Activated B cell treated with CpG ODN at 0.5 μM for 24 hours (primary cell): ENCODE data around the gene PYGB. TPM values are rescaled to one million over a fixed set of nuclear protein-coding genes. Genes with fewer than 3 reads are reported as not detected.

Experiments used
- ATAC-seq: fragments of 200-7000 bp; cut with Tn5 transposase; one replicate; pipeline ENCODE4 v1.10.0; 2021; ENCODE audit warnings: low read depth, mild to moderate bottlenecking, moderate library complexity
- CTCF ChIA-PET: fragments of 350-600 bp; sonication (Branson Sonifier 250); formaldehyde crosslinking; loops from one replicate; lab custom pipeline; 2021; ENCODE audit warnings: antibody characterized with exemption; lab: Charles Lee
- POLR2A ChIA-PET: fragments of 350-600 bp; sonication (Branson Sonifier 250); formaldehyde crosslinking; loops from one replicate; lab custom pipeline; 2021; ENCODE audit warnings: antibody characterized with exemption; lab: Charles Lee
- DNase-seq: peaks from one replicate; pipeline ENCODE4 v3.0.0; 2022
- H3K27ac Mint-ChIP-seq: one replicate; pipeline ENCODE4 v1.8.0; 2020; ENCODE audit warnings: mixed read lengths
- H3K27me3 Mint-ChIP-seq: one replicate; pipeline ENCODE4 v1.8.0; 2021; ENCODE audit warnings: mixed read lengths
- H3K36me3 Mint-ChIP-seq: one replicate; pipeline ENCODE4 v1.8.0; 2021; ENCODE audit warnings: low read depth, mixed read lengths
- H3K4me1 Mint-ChIP-seq: one replicate; pipeline ENCODE4 v1.8.0; 2021; ENCODE audit warnings: mixed read lengths
- H3K4me3 Mint-ChIP-seq: one replicate; pipeline ENCODE4 v1.8.0; 2020; ENCODE audit warnings: mild to moderate bottlenecking, mixed read lengths
- H3K9me3 Mint-ChIP-seq: one replicate; pipeline ENCODE4 v1.8.0; 2020; ENCODE audit warnings: mixed read lengths
- CTCF ChIP-seq: fragments of 200-600 bp; IDR thresholded peaks from one replicate; pipeline ENCODE4 v1.8.0; 2022; ENCODE audit warnings: antibody characterized with exemption, mild to moderate bottlenecking
- intact Hi-C: fragments of 100-400 bp; cut with micrococcal nuclease; formaldehyde crosslinking; loops from one replicate; pipeline ENCODE4 v1.15.1; 2024
- total RNA-seq: library from RNA; stranded (reverse); gene quantifications from 2 replicates; pipeline ENCODE4 v1.2.3, GENCODE V29; 2022

The PYGB gene
- total RNA-seq, 1 donor from 2014 or later: 23.5 TPM

GRCh38 chr20:25272223-25273000, 24.5 kb downstream of the PYGB start:
- H3K9me3 Mint-ChIP-seq: no peaks in the 10 kb centered on the region
- POLR2A ChIA-PET: no interaction called here

GRCh38 chr20:25273046-25273445, 25.2 kb downstream of the PYGB start:
- ATAC-seq (no peak), DNase-seq (peak; percentile 8)
- no peak overlapping the region for H3K4me3 Mint-ChIP-seq
- no peak overlapping the region for H3K27ac Mint-ChIP-seq
- POLR2A ChIA-PET: no interaction called here
- intact Hi-C loops: no loop called here
- no peaks in the 10 kb centered on the region for H3K4me1 Mint-ChIP-seq
- H3K36me3 Mint-ChIP-seq: peaks cover 77% of the 10 kb centered on the region
- TF ChIP-seq CTCF: no peak
- H3K9me3 Mint-ChIP-seq: no peaks in the 10 kb centered on the region
- no peaks in the 10 kb centered on the region for H3K27me3 Mint-ChIP-seq
- CTCF ChIA-PET: no interaction called here

More at GRCh38 chr20:25272223-25273000, 24.5 kb downstream of the PYGB start:
- no peak overlapping the region for H3K27ac Mint-ChIP-seq
- H3K4me1 Mint-ChIP-seq: no peaks in the 10 kb centered on the region
- CTCF ChIA-PET: no interaction called here
- intact Hi-C loops: no loop called here
- H3K4me3 Mint-ChIP-seq: no peak overlapping the region
- no peaks in the 10 kb centered on the region for H3K27me3 Mint-ChIP-seq
- TF ChIP-seq CTCF: no peak
- peaks cover 73% of the 10 kb centered on the region for H3K36me3 Mint-ChIP-seq
- DNase-seq (peak; percentile 4), ATAC-seq (no peak)

- no peak overlapping the region for H3K27ac Mint-ChIP-seq
- TF ChIP-seq CTCF: no peak
- ChIA-PET CTCF (no interaction called here), POLR2A (no interaction called here)
- ATAC-seq (no peak), DNase-seq (peak; percentile 4)
- intact Hi-C loops: no loop called here
- no peaks in the 10 kb centered on the region for H3K4me1 Mint-ChIP-seq
- no peaks in the 10 kb centered on the region for H3K27me3 Mint-ChIP-seq
- no peaks in the 10 kb centered on the region for H3K9me3 Mint-ChIP-seq
- peaks cover 76% of the 10 kb centered on the region for H3K36me3 Mint-ChIP-seq
- no peak overlapping the region for H3K4me3 Mint-ChIP-seq
Observed at GRCh38 chr20:25273541-25274358, 25.9 kb downstream of the PYGB start.

GRCh38 chr20:25274481-25274880, 26.6 kb downstream of the PYGB start:
- H3K4me3 Mint-ChIP-seq: no peak overlapping the region

More at GRCh38 chr20:25274481-25274880, 26.6 kb downstream of the PYGB start:
- TF ChIP-seq CTCF: no peak
- intact Hi-C loops: no loop called here
- ChIA-PET CTCF (no interaction called here), POLR2A (no interaction called here)
- ATAC-seq: no peak
- Mint-ChIP-seq H3K27me3 (no peaks in the 10 kb centered on the region), H3K9me3 (no peaks in the 10 kb centered on the region), H3K4me1 (no peaks in the 10 kb centered on the region), H3K36me3 (peaks cover 73% of the 10 kb centered on the region), H3K27ac (no peak overlapping the region)
- peak; percentile 4 for DNase-seq
